HCT116 (cell line): ENCODE measurements around the gene RNF130. TPM values are rescaled to one million over a fixed set of nuclear protein-coding genes. Genes with fewer than 3 reads are reported as not detected.

ENCODE experiments used
- ATAC-seq: fragments of 200-7000 bp; cut with Tn5 transposase; 2 replicates; pipeline ENCODE4 v1.9.1; 2020; ENCODE audit warnings: mild to moderate bottlenecking, moderate library complexity
- BruUV-seq: library from RNA; stranded (reverse); fragments of 400-500 nt; replicated peaks from 2 replicates; lab custom pipeline; 2021; lab: Mats Ljungman, UMichigan
- CTCF ChIA-PET: fragments of 300-600 bp; sonication (Branson Sonifier 250); formaldehyde crosslinking; loops from one replicate; lab custom pipeline; 2021; ENCODE audit warnings: antibody characterized with exemption; lab: Charles Lee
- POLR2A ChIA-PET: fragments of 300-600, 350-600 bp; sonication (Branson Sonifier 250); formaldehyde crosslinking; loops from one replicate; lab custom pipeline; 2021; ENCODE audit warnings: antibody characterized with exemption; lab: Charles Lee
- RAD21 ChIA-PET, 2 experiments: fragments of 300-600 bp; sonication (Branson Sonifier 250); formaldehyde crosslinking; loops; one replicate each; lab custom pipeline; 2023; ENCODE audit warnings: low total read pairs in 2 of 2; ENCODE audit not compliant: uncharacterized antibody in 2 of 2, unreplicated experiment in 2 of 2, low non-redundant PET in 1 of 2; lab: Charles Lee
- DNase-seq: peaks from one replicate; pipeline ENCODE4 v3.0.0-alpha.2; 2010; ENCODE audit warnings: low read depth, low spot score
- H2AFZ ChIP-seq: fragments of 200-600 bp; shearing (Covaris generic), sonication (generic); 2 replicates; pipeline ENCODE4 v1.6.1; 2017; ENCODE audit warnings: low read depth, mixed run types, mixed read lengths, antibody characterized with exemption, low read length; ENCODE audit not compliant: poor library complexity, severe bottlenecking
- H3K27ac ChIP-seq: 2 replicates; pipeline ENCODE4 v1.5.1; 2012; ENCODE audit warnings: low read depth, low read length
- H3K27me3 ChIP-seq: fragments of 200-600 bp; sonication (generic); 2 replicates; pipeline ENCODE4 v1.6.1; 2016; ENCODE audit warnings: mixed run types, low read length, mixed read lengths; ENCODE audit not compliant: insufficient read depth
- H3K36me3 ChIP-seq, 2 experiments: fragments of 200-500 bp in 1 of 2; fragments of 200-600 bp in 1 of 2; sonication (Bioruptor generic) in 1 of 2; sonication (generic) in 1 of 2; 2 replicates each; pipeline versions ENCODE4 v1.5.1 to v1.6.1; 2014 to 2016; ENCODE audit warnings: low read length in 2 of 2, inconsistent platforms in 1 of 2, mixed read lengths in 1 of 2, mixed run types in 1 of 2; ENCODE audit not compliant: insufficient read depth in 2 of 2, control insufficient read depth in 1 of 2
- H3K4me1 ChIP-seq, 2 experiments: fragments of 200-600 bp in 1 of 2; sonication (generic) in 1 of 2; 2 replicates each; pipeline versions ENCODE4 v1.5.1 to v1.6.1; 2012 to 2017; ENCODE audit warnings: low read length in 2 of 2, inconsistent platforms in 1 of 2, mild to moderate bottlenecking in 1 of 2, mixed read lengths in 1 of 2, mixed run types in 1 of 2, moderate library complexity in 1 of 2; ENCODE audit not compliant: insufficient read depth in 2 of 2, control insufficient read depth in 1 of 2
- H3K4me2 ChIP-seq: fragments of 200-600 bp; sonication (generic); 2 replicates; pipeline ENCODE4 v1.6.1; 2017; ENCODE audit warnings: mixed run types, low read length, mixed read lengths
- H3K4me3 ChIP-seq, 2 experiments: fragments of 200-600 bp in 1 of 2; sonication (generic) in 1 of 2; replicated peaks in 1 of 2; 2 replicates each; pipeline ENCODE4 v1.5.1; 2011 to 2016; ENCODE audit warnings: low read length in 2 of 2, control low read depth in 1 of 2, low read depth in 1 of 2, mild to moderate bottlenecking in 1 of 2, mixed read lengths in 1 of 2, mixed run types in 1 of 2
- H3K79me2 ChIP-seq: fragments of 200-600 bp; sonication (generic); 2 replicates; pipeline ENCODE4 v1.6.1; 2017; ENCODE audit warnings: mild to moderate bottlenecking, mixed run types, low read length, moderate library complexity, mixed read lengths; ENCODE audit not compliant: insufficient read depth
- H3K9ac ChIP-seq: fragments of 200-600 bp; sonication (generic); 2 replicates; pipeline ENCODE4 v1.6.1; 2016; ENCODE audit warnings: low read length, mixed read lengths
- H3K9me2 ChIP-seq: fragments of 200-600 bp; sonication (generic), shearing (Covaris generic); 2 replicates; pipeline ENCODE4 v1.6.1; 2017; ENCODE audit warnings: mixed run types, mild to moderate bottlenecking, moderate library complexity; ENCODE audit not compliant: insufficient read depth
- H3K9me3 ChIP-seq, 2 experiments: fragments of 200-500 bp in 1 of 2; fragments of 200-600 bp in 1 of 2; sonication (Bioruptor generic) in 1 of 2; sonication (generic) in 1 of 2; 2 replicates each; pipeline ENCODE4 v1.6.1; 2014 to 2017; ENCODE audit warnings: low read length in 2 of 2, mixed read lengths in 2 of 2, inconsistent platforms in 1 of 2, low read depth in 1 of 2, mild to moderate bottlenecking in 1 of 2, mixed run types in 1 of 2, moderate library complexity in 1 of 2; ENCODE audit not compliant: control insufficient read depth in 1 of 2, insufficient read depth in 1 of 2
- H4K20me1 ChIP-seq: fragments of 200-600 bp; sonication (generic), shearing (Covaris generic); 2 replicates; pipeline ENCODE4 v1.6.1; 2017; ENCODE audit warnings: mixed run types, mild to moderate bottlenecking, moderate library complexity; ENCODE audit not compliant: insufficient read depth
- CBX3 ChIP-seq: IDR thresholded peaks from 2 replicates; pipeline ENCODE4 v1.6.1; 2012; ENCODE audit warnings: low read depth
- CEBPB ChIP-seq: IDR thresholded peaks from 2 replicates; pipeline ENCODE4 v1.6.1; 2012; ENCODE audit warnings: low read depth
- POLR2AphosphoS5 ChIP-seq: IDR thresholded peaks from 2 replicates; pipeline ENCODE4 v1.6.1; 2011; ENCODE audit warnings: mild to moderate bottlenecking, low read depth, low read length, moderate library complexity
- RAD21 ChIP-seq: IDR thresholded peaks from 2 replicates; pipeline ENCODE4 v1.6.1; 2012; ENCODE audit warnings: low read depth, mild to moderate bottlenecking
- intact Hi-C: fragments of 100-400 bp; cut with micrococcal nuclease; formaldehyde crosslinking; loops from 2 replicates; pipeline ENCODE4 v1.10.0; 2022
- total RNA-seq: library from RNA; stranded (reverse); gene quantifications from one replicate; pipeline ENCODE4 v1.2.1, GENCODE V29; 2021; ENCODE audit not compliant: unreplicated experiment
- TF ChIP-seq, protein P1 (sequence below): IDR thresholded peaks from 2 replicates; pipeline ENCODE4 v1.6.1; 2011; ENCODE audit warnings: mild to moderate bottlenecking, low read length, moderate library complexity; ENCODE audit not compliant: insufficient replicate concordance; ENCODE audit errors: extremely low read depth
- TF ChIP-seq, protein P2 (sequence below), 3 experiments: fragments of 200-600 bp in 1 of 3; sonication (generic) in 1 of 3; IDR thresholded peaks in 2 of 3; conservative IDR thresholded peaks in 1 of 3; 2 replicates each; pipeline ENCODE4 v1.5.1; 2012 to 2017; ENCODE audit warnings: low read depth in 2 of 3, low read length in 2 of 3, antibody characterized with exemption in 1 of 3, borderline replicate concordance in 1 of 3, control low read depth in 1 of 3, mild to moderate bottlenecking in 1 of 3, mixed read lengths in 1 of 3, mixed run types in 1 of 3, moderate library complexity in 1 of 3; ENCODE audit not compliant: insufficient read depth in 1 of 3

RNF130 gene
- total RNA-seq, 1 experiment from 2014 or later, result 34.9 TPM

DNA sequence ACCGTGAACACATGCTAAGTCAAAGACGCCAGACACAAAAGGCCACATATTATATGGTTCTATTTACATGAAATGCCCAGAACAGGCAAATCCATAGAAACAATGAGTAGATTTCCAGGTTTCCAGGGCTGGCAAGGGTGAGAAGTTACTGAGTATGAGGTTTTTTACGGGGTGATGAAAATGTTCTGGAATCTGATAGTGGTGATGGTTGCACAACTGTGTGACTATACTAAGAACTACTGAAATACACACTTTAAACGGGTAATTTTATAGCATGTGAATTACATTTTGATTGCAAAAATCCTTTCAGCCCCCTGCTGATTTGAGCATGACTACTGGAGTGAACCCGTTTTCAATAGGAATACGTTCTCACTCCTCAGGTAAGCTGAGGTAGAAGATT is 117.1 kb downstream of the RNF130 start:
- Histone ChIP-seq H3K9ac (no peak overlapping the region), H3K27ac (no peak overlapping the region), H3K9me2 (no peaks in the 10 kb centered on the region), H3K79me2 (no peaks in the 10 kb centered on the region), H3K27me3 (no peaks in the 10 kb centered on the region), H3K4me1 (no peaks in the 10 kb centered on the region), H3K4me2 (no peak overlapping the region), H3K9me3 (no peaks in the 10 kb centered on the region), H3K36me3 (no peaks in the 10 kb centered on the region), H4K20me1 (no peaks in the 10 kb centered on the region), H3K4me3 (no peak overlapping the region), H2AFZ (no peak overlapping the region)
- no peak for DNase-seq
- CTCF ChIA-PET, result no interaction called here
- TF ChIP-seq, protein P1, sequence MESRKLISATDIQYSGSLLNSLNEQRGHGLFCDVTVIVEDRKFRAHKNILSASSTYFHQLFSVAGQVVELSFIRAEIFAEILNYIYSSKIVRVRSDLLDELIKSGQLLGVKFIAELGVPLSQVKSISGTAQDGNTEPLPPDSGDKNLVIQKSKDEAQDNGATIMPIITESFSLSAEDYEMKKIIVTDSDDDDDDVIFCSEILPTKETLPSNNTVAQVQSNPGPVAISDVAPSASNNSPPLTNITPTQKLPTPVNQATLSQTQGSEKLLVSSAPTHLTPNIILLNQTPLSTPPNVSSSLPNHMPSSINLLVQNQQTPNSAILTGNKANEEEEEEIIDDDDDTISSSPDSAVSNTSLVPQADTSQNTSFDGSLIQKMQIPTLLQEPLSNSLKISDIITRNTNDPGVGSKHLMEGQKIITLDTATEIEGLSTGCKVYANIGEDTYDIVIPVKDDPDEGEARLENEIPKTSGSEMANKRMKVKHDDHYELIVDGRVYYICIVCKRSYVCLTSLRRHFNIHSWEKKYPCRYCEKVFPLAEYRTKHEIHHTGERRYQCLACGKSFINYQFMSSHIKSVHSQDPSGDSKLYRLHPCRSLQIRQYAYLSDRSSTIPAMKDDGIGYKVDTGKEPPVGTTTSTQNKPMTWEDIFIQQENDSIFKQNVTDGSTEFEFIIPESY, result no peak
- TF ChIP-seq, protein P2, sequence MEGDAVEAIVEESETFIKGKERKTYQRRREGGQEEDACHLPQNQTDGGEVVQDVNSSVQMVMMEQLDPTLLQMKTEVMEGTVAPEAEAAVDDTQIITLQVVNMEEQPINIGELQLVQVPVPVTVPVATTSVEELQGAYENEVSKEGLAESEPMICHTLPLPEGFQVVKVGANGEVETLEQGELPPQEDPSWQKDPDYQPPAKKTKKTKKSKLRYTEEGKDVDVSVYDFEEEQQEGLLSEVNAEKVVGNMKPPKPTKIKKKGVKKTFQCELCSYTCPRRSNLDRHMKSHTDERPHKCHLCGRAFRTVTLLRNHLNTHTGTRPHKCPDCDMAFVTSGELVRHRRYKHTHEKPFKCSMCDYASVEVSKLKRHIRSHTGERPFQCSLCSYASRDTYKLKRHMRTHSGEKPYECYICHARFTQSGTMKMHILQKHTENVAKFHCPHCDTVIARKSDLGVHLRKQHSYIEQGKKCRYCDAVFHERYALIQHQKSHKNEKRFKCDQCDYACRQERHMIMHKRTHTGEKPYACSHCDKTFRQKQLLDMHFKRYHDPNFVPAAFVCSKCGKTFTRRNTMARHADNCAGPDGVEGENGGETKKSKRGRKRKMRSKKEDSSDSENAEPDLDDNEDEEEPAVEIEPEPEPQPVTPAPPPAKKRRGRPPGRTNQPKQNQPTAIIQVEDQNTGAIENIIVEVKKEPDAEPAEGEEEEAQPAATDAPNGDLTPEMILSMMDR (IDR thresholded peaks at IDR 0.05 in 2 of 3, conservative IDR thresholded peaks at IDR 0.05 in 1 of 3; ENCODE audit: borderline replicate concordance in 1 of 3, insufficient read depth in 1 of 3, low read depth in 2 of 3, low read length in 2 of 3), result no peak
- TF ChIP-seq RAD21 (no peak), CEBPB (no peak), CBX3 (no peak), POLR2AphosphoS5 (no peak)
- intact Hi-C loops, result no loop called here
- RAD21 ChIA-PET, result no interaction called here
- BruUV-seq, result no TSS peak
- POLR2A ChIA-PET, result no interaction called here
- no peak for ATAC-seq
